K562 (cell line): ENCODE results near the gene DST.

Experiments used
- HDAC1 ChIP-seq, 2 experiments: fragments of 450-650 bp; IDR thresholded peaks; 2 replicates each; pipeline ENCODE4 v1.6.1; 2016 to 2017; ENCODE audit warnings: inconsistent platforms in 1 of 2, mild to moderate bottlenecking in 1 of 2, moderate library complexity in 1 of 2
- PRPF4 ChIP-seq: fragments of 200-400 bp; formaldehyde crosslinking; IDR thresholded peaks from one replicate; pipeline ENCODE4 v1.6.1; 2017; ENCODE audit warnings: low read length, low read depth, mild to moderate bottlenecking; ENCODE audit not compliant: insufficient read depth, poor library complexity, severe bottlenecking

DNA sequence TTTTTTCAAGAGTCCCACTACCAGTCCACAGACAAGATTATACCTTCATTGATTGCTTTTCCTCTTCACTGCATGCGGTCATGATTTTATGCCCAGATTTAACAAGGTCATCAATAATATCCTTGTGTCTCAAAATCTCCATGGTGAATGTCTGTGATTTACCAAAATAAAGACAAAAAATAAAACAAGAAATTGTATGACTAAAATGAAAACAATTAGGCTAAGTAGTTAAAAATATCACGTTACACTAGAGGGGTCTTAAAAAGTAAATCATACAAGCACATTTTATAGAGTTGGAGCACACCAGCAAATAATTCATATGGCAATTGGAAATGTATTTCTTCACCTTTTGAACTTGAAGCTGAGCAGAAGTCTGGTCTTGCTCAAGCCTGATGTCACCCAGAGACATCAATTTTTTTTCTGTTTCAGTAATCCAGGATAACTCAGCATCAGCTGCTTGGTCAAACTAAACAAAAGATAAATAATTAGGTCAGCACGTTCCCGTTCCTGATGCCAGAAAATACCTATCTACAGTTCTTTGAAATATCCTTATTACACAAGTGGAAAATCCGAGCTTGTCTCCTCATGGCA lies 125.4 kb downstream of the DST start:
- TF ChIP-seq HDAC1 (IDR thresholded peaks at IDR 0.05) (no peak), PRPF4 (no peak)
